Dendritic cell treated with granulocyte-macrophage colony-stimulating factor and Interleukin-4, amounts not matched to agents 40 ng/mL and 50 ng/mL, for 4 days (primary cell): ENCODE data around the gene CCDC43.

ENCODE experiments used
- H3K27ac Mint-ChIP-seq: one replicate; pipeline ENCODE4 v1.8.0; 2022; ENCODE audit warnings: mild to moderate bottlenecking, mixed read lengths
- H3K27me3 Mint-ChIP-seq: one replicate; pipeline ENCODE4 v1.8.0; 2022; ENCODE audit warnings: mild to moderate bottlenecking, mixed read lengths
- H3K36me3 Mint-ChIP-seq: one replicate; pipeline ENCODE4 v1.8.0; 2022; ENCODE audit warnings: low read depth, mixed read lengths
- H3K4me1 Mint-ChIP-seq: one replicate; pipeline ENCODE4 v1.8.0; 2022; ENCODE audit warnings: low read depth, mixed read lengths
- H3K4me3 Mint-ChIP-seq: one replicate; pipeline ENCODE4 v1.8.0; 2022; ENCODE audit warnings: mild to moderate bottlenecking, moderate library complexity, mixed read lengths
- H3K9me3 Mint-ChIP-seq: one replicate; pipeline ENCODE4 v1.8.0; 2022; ENCODE audit warnings: mixed read lengths
- intact Hi-C: fragments of 100-400 bp; cut with micrococcal nuclease; formaldehyde crosslinking; loops from one replicate; pipeline ENCODE4 v1.15.0; 2022

Gene CCDC43

DNA sequence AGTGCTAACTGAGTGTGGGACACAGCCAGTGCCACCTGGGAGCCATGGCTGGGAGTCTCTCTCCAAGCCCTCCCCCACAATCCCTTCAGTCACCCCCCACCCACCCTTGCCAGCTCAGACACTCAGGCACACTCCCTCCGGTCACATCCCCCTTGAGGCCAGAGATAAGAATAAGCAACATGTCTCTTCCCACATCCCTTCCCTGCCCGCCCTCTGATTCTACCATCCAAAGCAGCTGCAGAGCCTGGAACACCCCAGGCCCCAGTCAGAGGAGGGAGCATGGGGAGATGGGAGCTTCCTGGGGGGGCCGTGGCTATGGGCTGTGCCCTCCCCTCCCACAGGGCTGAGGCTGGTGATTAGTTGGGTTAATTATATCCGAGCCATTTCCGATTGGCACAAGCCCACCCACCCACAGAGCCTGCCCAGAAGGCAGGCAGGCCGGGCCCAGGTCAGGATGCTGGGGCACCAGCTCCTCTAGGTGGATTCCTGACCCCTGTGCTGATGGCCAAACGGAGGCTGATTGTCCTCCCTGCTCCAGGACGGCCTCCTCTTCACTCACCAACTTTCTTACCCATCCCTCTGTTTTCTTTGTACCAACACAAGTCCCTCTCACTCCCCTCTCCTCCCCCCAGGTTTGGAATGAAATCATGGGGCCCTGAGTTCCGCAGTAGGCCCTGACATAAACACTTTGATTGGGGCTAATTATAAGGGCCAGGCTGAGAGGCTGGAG, 61.9 kb downstream of the CCDC43 start:
- Mint-ChIP-seq H3K4me3 (no peak overlapping the region), H3K27me3 (peaks cover 4% of the 10 kb centered on the region), H3K36me3 (no peaks in the 10 kb centered on the region), H3K4me1 (peaks cover 20% of the 10 kb centered on the region), H3K27ac (peak overlapping the region; percentile 93), H3K9me3 (no peaks in the 10 kb centered on the region)
- intact Hi-C loops = no loop called here
